ENCODE data around the gene RNLS. TPM values are rescaled to one million over a fixed set of nuclear protein-coding genes. Genes with fewer than 3 reads are reported as not detected.

RNLS gene
- total RNA-seq, 1 donor from 2014 or later, result 24.7 TPM

DNA sequence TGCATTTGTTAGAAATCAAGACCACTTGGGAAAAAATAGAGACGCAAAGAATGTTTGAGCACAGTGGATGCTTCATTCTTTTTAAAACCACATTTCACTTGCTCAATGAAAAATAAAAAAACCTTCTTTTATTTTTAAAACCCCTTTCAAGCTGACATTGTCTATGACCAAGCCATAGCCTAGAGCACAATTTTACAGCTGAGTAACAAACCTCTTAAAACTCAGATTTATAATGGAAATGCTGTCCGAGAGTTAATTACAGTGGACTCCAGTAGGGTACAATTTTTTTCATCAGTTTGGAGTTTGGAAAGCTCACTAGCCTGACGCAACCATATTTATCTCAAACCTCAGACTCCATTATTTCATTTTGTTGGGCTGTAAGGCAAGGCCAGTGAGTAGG lies 116.3 kb downstream of the RNLS start:
- H3K27me3 ChIP-seq (ENCODE audit: control insufficient read depth, insufficient read depth, low read length), result no peaks in the 10 kb centered on the region
- no peaks in the 10 kb centered on the region for H3K36me3 ChIP-seq (ENCODE audit: control insufficient read depth, insufficient read depth, low read length)
- TF ChIP-seq, protein P1, sequence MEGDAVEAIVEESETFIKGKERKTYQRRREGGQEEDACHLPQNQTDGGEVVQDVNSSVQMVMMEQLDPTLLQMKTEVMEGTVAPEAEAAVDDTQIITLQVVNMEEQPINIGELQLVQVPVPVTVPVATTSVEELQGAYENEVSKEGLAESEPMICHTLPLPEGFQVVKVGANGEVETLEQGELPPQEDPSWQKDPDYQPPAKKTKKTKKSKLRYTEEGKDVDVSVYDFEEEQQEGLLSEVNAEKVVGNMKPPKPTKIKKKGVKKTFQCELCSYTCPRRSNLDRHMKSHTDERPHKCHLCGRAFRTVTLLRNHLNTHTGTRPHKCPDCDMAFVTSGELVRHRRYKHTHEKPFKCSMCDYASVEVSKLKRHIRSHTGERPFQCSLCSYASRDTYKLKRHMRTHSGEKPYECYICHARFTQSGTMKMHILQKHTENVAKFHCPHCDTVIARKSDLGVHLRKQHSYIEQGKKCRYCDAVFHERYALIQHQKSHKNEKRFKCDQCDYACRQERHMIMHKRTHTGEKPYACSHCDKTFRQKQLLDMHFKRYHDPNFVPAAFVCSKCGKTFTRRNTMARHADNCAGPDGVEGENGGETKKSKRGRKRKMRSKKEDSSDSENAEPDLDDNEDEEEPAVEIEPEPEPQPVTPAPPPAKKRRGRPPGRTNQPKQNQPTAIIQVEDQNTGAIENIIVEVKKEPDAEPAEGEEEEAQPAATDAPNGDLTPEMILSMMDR (IDR thresholded peaks at IDR 0.05; ENCODE audit: insufficient read depth, low read length, poor library complexity, severe bottlenecking), result no peak
- no peak overlapping the region for H3K4me3 ChIP-seq (ENCODE audit: low read depth, low read length)
- no peak for DNase-seq (ENCODE audit: low read depth)

DNA sequence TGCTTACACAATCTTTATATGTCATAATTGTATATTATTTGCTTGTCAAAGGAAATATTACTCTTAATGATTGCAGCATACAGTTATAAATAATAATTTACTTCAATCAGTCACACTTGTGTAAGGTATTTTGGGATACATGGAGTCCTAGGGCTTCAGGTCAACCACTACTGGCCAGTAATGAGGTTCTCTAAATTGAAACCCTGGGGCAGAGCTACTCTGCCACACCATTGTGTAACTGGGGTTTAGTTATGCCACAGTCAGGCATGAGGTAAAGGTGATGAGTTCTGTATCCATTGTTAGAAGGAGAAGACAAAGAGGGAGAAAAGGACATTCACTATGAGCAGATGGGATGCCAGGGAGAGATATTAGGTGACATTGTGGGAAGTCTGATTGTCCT lies 117.4 kb downstream of the RNLS start:
- TF ChIP-seq, protein P1 (IDR thresholded peaks at IDR 0.05; ENCODE audit: insufficient read depth, low read length, poor library complexity, severe bottlenecking), result no peak
- DNase-seq (ENCODE audit: low read depth), result no peak
- Histone ChIP-seq H3K27me3 (ENCODE audit: control insufficient read depth, insufficient read depth, low read length) (no peaks in the 10 kb centered on the region), H3K4me3 (ENCODE audit: low read depth, low read length) (no peak overlapping the region), H3K36me3 (ENCODE audit: control insufficient read depth, insufficient read depth, low read length) (no peaks in the 10 kb centered on the region)

DNA sequence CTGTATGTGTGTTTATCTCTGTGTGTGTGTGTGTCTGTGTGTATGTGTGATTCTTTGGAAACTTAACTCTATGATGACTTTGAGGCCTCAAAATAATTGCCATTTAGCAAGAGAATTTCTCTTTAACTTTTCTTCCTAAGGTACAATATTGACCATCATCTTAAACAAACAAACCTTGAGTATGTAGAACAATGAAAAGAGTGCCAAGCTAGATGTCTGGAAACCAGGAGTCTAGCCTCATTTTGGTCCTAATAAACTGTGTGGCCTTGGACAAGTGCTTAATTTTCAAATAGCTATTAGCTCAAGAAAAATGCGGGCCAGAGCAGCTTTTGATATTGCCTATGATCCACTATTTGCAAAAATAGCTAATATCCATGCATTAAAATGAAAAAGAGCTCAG lies 119.3 kb downstream of the RNLS start:
- Histone ChIP-seq H3K27me3 (ENCODE audit: control insufficient read depth, insufficient read depth, low read length) (no peaks in the 10 kb centered on the region), H3K36me3 (ENCODE audit: control insufficient read depth, insufficient read depth, low read length) (no peaks in the 10 kb centered on the region), H3K4me3 (ENCODE audit: low read depth, low read length) (no peak overlapping the region)
- TF ChIP-seq, protein P1 (IDR thresholded peaks at IDR 0.05; ENCODE audit: insufficient read depth, low read length, poor library complexity, severe bottlenecking), result no peak
- no peak for DNase-seq (ENCODE audit: low read depth)

DNA sequence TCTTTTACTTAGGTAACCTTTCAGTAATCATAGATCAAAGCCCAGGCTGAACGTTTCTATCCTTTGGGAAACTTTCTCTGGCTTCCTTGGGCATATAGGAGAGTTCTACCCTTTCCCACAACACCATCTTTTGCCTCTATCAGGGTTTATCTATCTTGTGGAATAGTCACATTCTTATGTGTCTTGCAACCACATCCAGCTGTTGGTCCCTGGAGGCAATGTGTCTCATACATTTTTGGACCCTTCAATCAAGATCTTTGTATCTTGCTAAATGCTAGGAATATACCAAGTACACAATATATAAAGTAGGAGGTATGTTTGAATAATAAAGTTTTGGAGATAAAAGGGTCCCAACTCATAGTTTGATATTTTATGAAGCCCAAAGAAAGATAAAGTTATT lies 121.7 kb downstream of the RNLS start:
- H3K27me3 ChIP-seq (ENCODE audit: control insufficient read depth, insufficient read depth, low read length), result no peaks in the 10 kb centered on the region
- TF ChIP-seq, protein P1 (IDR thresholded peaks at IDR 0.05; ENCODE audit: insufficient read depth, low read length, poor library complexity, severe bottlenecking), result no peak
- no peak overlapping the region for H3K4me3 ChIP-seq (ENCODE audit: low read depth, low read length)
- DNase-seq (ENCODE audit: low read depth), result no peak
- no peaks in the 10 kb centered on the region for H3K36me3 ChIP-seq (ENCODE audit: control insufficient read depth, insufficient read depth, low read length)

DNA sequence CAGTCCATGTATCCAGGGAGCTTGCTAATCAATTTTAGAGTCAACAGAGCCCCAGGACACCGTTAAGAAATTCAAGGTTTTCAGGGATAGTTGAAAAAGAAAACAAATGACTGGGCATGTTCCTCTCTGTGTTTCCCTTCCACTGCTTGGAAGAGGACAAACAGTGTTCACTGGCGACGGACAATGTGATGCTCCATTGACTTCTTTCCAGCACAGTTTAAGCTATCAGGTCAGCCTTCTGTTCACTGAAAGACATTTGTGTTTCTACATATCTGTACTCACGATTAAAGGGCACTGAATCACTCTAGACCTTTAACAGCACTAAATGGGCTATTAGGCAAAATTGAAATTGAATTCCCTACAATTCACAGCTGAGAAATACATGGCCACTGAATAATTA lies 123.6 kb downstream of the RNLS start:
- TF ChIP-seq, protein P1 (IDR thresholded peaks at IDR 0.05; ENCODE audit: insufficient read depth, low read length, poor library complexity, severe bottlenecking), result no peak
- no peak for DNase-seq (ENCODE audit: low read depth)

DNA sequence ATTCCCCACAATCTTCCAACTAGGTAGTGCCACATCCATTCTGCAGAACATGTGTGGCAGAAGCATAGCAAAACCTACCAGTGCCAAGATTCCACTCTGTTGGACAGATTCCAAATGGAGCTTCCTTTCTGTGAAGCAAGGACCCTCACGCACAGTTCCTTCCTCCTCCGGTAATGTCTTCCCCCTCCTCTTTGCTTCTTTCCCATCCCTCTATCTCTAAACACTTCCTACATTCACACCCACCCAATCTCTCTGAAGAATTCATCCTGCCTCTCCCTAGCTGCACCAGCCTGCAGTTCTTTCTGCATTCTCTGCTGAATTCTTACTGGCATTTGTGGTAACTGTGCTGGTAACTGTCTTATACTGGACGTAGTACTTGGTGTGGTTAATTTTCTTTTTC lies 124.9 kb downstream of the RNLS start:
- no peak for DNase-seq (ENCODE audit: low read depth)
- Histone ChIP-seq H3K27me3 (ENCODE audit: control insufficient read depth, insufficient read depth, low read length) (no peaks in the 10 kb centered on the region), H3K4me3 (ENCODE audit: low read depth, low read length) (no peak overlapping the region), H3K36me3 (ENCODE audit: control insufficient read depth, insufficient read depth, low read length) (no peaks in the 10 kb centered on the region)
- TF ChIP-seq, protein P1 (IDR thresholded peaks at IDR 0.05; ENCODE audit: insufficient read depth, low read length, poor library complexity, severe bottlenecking), result no peak

More for the DNA sequence above, 123.6 kb downstream of the RNLS start:
- H3K4me3 ChIP-seq (ENCODE audit: low read depth, low read length), result no peak overlapping the region
- no peaks in the 10 kb centered on the region for H3K27me3 ChIP-seq (ENCODE audit: control insufficient read depth, insufficient read depth, low read length)
- H3K36me3 ChIP-seq (ENCODE audit: control insufficient read depth, insufficient read depth, low read length), result no peaks in the 10 kb centered on the region
